Activated CD8-positive, alpha-beta T cell treated with anti-CD3 and anti-CD28 coated beads for 36 hours (primary cell): ENCODE measurements around the gene FAM83G. TPM values are rescaled to one million over a fixed set of nuclear protein-coding genes. Genes with fewer than 3 reads are reported as not detected.

ENCODE experiments used
- ATAC-seq: fragments of 200-7000 bp; cut with Tn5 transposase; one replicate; pipeline ENCODE4 v1.10.0; 2021; ENCODE audit warnings: mild to moderate bottlenecking, moderate library complexity
- CTCF ChIA-PET: fragments of 350-600 bp; sonication (Branson Sonifier 250); formaldehyde crosslinking; loops from one replicate; lab custom pipeline; 2021; ENCODE audit warnings: antibody characterized with exemption; lab: Charles Lee
- POLR2A ChIA-PET: fragments of 350-600 bp; sonication (Branson Sonifier 250); formaldehyde crosslinking; loops from one replicate; lab custom pipeline; 2021; ENCODE audit warnings: antibody characterized with exemption; lab: Charles Lee
- DNase-seq: peaks from one replicate; pipeline ENCODE4 v3.0.0-alpha.2; 2020
- H3K27ac Mint-ChIP-seq: one replicate; pipeline ENCODE4 v1.8.0; 2021; ENCODE audit warnings: mild to moderate bottlenecking, mixed read lengths
- H3K27me3 Mint-ChIP-seq: one replicate; pipeline ENCODE4 v1.8.0; 2021; ENCODE audit warnings: mixed read lengths
- H3K36me3 Mint-ChIP-seq: one replicate; pipeline ENCODE4 v1.8.0; 2021; ENCODE audit warnings: low read depth, mixed read lengths
- H3K4me1 Mint-ChIP-seq: one replicate; pipeline ENCODE4 v1.8.0; 2021; ENCODE audit warnings: low read depth, mixed read lengths
- H3K4me3 Mint-ChIP-seq: one replicate; pipeline ENCODE4 v1.8.0; 2021; ENCODE audit warnings: mild to moderate bottlenecking, moderate library complexity, mixed read lengths
- H3K9me3 Mint-ChIP-seq: one replicate; pipeline ENCODE4 v1.8.0; 2021; ENCODE audit warnings: mixed read lengths
- intact Hi-C: fragments of 100-400 bp; cut with micrococcal nuclease; formaldehyde crosslinking; loops from one replicate; pipeline ENCODE4 v1.10.0; 2022
- total RNA-seq, 2 experiments: library from RNA; stranded (reverse); gene quantifications; one replicate each; pipeline ENCODE4 v1.2.3, GENCODE V29; 2021
- TF ChIP-seq, protein P1 (sequence below): fragments of 200-600 bp; IDR thresholded peaks from one replicate; pipeline ENCODE4 v1.8.0; 2022; ENCODE audit warnings: antibody characterized with exemption, mild to moderate bottlenecking

Gene FAM83G
- total RNA-seq, 2 experiments from 2014 or later, result 11.9 to 12.1 TPM

DNA sequence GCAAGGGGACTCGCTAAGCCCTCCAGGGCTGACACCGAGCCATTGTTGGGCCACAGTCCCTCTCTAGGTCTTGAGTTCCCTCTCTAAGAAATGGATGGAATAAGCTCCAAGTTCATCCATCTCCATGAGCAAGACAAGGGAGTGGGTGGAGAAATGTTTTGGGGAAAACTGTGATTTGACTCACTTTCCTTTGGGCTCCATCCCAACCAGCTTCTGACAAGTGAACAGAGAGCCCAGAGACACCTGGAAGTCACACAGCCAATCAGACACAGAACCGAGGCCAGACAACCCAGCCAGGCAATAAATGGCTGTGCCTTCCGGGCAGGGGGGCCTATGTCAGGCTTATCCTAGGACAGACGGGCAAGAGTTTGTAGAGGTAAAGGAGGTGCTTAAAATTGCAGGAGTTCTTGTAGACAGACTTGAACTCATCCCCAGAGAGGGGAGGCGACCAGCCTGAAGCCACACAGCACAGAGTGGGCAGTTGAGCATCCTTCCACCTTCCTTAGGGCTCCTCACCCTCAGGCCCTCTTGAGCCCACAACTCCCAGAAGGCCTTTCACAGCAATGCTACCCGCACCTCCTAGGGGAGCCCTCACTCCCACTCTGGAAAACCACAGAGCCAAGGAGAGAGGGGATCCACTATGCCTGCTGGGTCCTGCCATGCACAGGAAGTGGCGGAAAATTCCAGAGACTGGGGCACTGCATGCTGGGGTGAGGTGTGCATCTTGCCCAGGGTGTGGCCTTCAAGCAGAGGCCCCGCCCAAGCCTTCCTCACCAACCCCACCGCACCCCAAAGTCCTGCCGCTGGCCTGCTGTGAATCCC lies 9.5 kb upstream of the FAM83G start:
- TF ChIP-seq, protein P1, sequence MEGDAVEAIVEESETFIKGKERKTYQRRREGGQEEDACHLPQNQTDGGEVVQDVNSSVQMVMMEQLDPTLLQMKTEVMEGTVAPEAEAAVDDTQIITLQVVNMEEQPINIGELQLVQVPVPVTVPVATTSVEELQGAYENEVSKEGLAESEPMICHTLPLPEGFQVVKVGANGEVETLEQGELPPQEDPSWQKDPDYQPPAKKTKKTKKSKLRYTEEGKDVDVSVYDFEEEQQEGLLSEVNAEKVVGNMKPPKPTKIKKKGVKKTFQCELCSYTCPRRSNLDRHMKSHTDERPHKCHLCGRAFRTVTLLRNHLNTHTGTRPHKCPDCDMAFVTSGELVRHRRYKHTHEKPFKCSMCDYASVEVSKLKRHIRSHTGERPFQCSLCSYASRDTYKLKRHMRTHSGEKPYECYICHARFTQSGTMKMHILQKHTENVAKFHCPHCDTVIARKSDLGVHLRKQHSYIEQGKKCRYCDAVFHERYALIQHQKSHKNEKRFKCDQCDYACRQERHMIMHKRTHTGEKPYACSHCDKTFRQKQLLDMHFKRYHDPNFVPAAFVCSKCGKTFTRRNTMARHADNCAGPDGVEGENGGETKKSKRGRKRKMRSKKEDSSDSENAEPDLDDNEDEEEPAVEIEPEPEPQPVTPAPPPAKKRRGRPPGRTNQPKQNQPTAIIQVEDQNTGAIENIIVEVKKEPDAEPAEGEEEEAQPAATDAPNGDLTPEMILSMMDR, result no peak
- H3K27me3 Mint-ChIP-seq, result no peaks in the 10 kb centered on the region
- DNase-seq (no peak), ATAC-seq (no peak)
- H3K9me3 Mint-ChIP-seq, result no peaks in the 10 kb centered on the region
- ChIA-PET POLR2A (interaction anchor here (1.4 kb wide), 1 partner anchor 9 kb away, joined by 4 read pairs; the partner anchor contains the start of gene FAM83G), CTCF (interaction anchor here (1.4 kb wide), 1 partner anchor 53 kb away, joined by 3 read pairs; no protein-coding TSS in a partner anchor)
- peaks cover 5% of the 10 kb centered on the region for H3K4me1 Mint-ChIP-seq
- no peak overlapping the region for H3K4me3 Mint-ChIP-seq
- no peak overlapping the region for H3K27ac Mint-ChIP-seq
- intact Hi-C loops, result no loop called here
- no peaks in the 10 kb centered on the region for H3K36me3 Mint-ChIP-seq

DNA sequence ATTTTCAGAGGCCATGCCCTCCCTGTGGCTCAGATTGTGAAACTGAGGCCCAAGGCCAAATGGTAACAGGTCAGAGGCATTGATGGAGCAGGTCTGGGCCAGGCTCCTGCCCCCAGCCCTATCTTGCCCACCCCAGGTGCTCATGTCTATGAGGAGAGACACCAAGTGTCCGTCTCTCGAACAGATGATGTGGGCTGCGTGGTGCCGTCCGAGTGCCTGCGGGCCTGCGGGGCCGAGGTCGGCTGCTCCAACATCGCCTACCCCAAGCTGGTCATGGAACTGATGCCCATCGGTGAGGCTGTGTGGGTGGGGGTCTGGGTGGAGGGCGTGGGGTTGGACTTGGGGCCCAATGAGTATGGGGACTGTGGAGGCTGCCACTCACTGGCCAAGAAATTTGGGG lies 8.7 kb upstream of the FAM83G start:
- H3K4me3 Mint-ChIP-seq, result no peak overlapping the region
- no peaks in the 10 kb centered on the region for H3K27me3 Mint-ChIP-seq
- ChIA-PET CTCF (no interaction called here), POLR2A (no interaction called here)
- ATAC-seq (no peak), DNase-seq (no peak)
- H3K4me1 Mint-ChIP-seq, result peaks cover 5% of the 10 kb centered on the region
- no peak overlapping the region for H3K27ac Mint-ChIP-seq
- TF ChIP-seq, protein P1, result no peak
- no peaks in the 10 kb centered on the region for H3K36me3 Mint-ChIP-seq
- intact Hi-C loops, result no loop called here
- no peaks in the 10 kb centered on the region for H3K9me3 Mint-ChIP-seq

DNA sequence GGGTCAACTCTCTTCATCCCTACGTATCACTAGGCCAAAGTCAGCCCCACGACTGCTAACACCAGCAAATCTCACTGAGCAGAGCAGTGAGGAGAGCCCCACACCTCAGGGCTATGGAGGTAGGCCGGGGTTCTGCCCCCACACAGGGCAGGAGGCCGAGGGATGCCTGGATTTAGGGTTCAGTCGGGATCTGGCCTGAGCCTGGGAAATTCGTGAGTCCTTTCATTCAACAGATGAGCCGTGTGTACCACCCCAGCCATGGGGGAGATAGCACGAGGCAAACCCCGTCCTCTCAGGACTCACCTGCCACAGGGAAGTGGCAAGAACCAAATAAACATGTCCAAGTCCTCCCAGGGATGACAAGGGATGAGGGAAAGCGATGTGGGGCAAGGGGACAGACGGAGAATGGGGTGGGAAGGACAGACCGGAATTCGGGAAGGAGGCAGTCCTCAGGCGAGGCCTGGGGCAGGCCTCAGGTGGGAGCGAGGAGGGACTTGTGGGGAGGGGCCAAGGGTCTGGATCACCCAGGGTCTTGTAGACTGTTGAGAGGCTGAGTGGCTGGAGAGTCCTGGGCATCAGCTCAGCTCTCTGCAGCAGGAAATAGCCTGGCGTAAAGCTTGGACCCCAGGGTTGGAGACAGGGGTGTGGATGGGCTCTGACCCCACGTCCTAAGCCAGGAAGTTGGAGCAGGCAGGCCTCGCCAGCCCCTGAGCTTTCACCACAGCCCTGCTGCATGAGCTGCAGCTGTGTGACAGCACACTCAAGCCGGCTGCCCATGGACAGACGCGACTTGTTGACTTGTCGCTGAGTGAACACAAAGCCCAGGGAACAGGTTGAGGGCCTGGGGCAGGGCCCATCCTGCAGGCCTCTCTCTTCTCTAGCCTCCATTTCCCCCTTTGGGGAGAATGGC lies 7.9 kb upstream of the FAM83G start:
- ChIA-PET POLR2A (no interaction called here), CTCF (interaction anchor here (1.6 kb wide), 1 partner anchor 51 kb away, joined by 4 read pairs; no protein-coding TSS in a partner anchor)
- intact Hi-C loops, result no loop called here
- no peaks in the 10 kb centered on the region for H3K27me3 Mint-ChIP-seq
- no peak overlapping the region for H3K27ac Mint-ChIP-seq
- DNase-seq (no peak), ATAC-seq (no peak)
- no peaks in the 10 kb centered on the region for H3K36me3 Mint-ChIP-seq
- no peaks in the 10 kb centered on the region for H3K9me3 Mint-ChIP-seq
- H3K4me1 Mint-ChIP-seq, result peaks cover 5% of the 10 kb centered on the region
- H3K4me3 Mint-ChIP-seq, result no peak overlapping the region
- TF ChIP-seq, protein P1, result no peak

DNA sequence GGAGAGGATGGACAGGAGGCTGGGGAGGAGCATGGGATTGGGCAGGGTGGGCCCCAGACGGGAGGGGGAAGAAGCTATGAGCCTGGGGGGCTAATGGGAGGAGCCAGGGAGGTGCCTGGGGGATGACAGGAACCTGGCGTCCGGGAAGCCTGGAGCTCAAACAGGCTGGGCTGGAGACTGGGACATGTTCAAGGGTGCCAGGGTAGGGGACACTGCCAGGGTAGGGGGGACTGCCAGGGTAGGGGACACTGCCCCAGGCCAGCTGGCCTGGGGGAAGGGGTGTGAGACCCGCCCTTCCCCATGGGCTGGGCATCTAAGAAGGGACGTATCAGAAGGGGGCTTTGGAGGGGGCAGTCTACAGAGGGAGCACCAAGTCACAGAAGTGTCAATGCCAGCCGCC lies 7.0 kb upstream of the FAM83G start:
- H3K4me1 Mint-ChIP-seq, result no peaks in the 10 kb centered on the region
- ChIA-PET POLR2A (interaction anchor here (0.9 kb wide), 1 partner anchor 150 kb away, joined by 3 read pairs; no protein-coding TSS in a partner anchor), CTCF (interaction anchor here (1.6 kb wide), 1 partner anchor 51 kb away, joined by 4 read pairs; no protein-coding TSS in a partner anchor)
- H3K27ac Mint-ChIP-seq, result no peak overlapping the region
- no peaks in the 10 kb centered on the region for H3K27me3 Mint-ChIP-seq
- DNase-seq (no peak), ATAC-seq (no peak)
- intact Hi-C loops, result no loop called here
- TF ChIP-seq, protein P1, result no peak
- no peak overlapping the region for H3K4me3 Mint-ChIP-seq
- H3K36me3 Mint-ChIP-seq, result no peaks in the 10 kb centered on the region
- H3K9me3 Mint-ChIP-seq, result no peaks in the 10 kb centered on the region
